NCI-H1105 (cell line): ENCODE measurements around the gene P3H1.
"Not testable (repeated sequence)": the region's sequence is repeated elsewhere in the genome, so short reads cannot be mapped to it uniquely, and the experiment has no call there.

Experiments used
- DNase-seq: peaks from one replicate; lab custom pipeline; 2025; lab: John Stamatoyannopoulos, UW

The P3H1 gene, protein sequence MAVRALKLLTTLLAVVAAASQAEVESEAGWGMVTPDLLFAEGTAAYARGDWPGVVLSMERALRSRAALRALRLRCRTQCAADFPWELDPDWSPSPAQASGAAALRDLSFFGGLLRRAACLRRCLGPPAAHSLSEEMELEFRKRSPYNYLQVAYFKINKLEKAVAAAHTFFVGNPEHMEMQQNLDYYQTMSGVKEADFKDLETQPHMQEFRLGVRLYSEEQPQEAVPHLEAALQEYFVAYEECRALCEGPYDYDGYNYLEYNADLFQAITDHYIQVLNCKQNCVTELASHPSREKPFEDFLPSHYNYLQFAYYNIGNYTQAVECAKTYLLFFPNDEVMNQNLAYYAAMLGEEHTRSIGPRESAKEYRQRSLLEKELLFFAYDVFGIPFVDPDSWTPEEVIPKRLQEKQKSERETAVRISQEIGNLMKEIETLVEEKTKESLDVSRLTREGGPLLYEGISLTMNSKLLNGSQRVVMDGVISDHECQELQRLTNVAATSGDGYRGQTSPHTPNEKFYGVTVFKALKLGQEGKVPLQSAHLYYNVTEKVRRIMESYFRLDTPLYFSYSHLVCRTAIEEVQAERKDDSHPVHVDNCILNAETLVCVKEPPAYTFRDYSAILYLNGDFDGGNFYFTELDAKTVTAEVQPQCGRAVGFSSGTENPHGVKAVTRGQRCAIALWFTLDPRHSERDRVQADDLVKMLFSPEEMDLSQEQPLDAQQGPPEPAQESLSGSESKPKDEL

DNA sequence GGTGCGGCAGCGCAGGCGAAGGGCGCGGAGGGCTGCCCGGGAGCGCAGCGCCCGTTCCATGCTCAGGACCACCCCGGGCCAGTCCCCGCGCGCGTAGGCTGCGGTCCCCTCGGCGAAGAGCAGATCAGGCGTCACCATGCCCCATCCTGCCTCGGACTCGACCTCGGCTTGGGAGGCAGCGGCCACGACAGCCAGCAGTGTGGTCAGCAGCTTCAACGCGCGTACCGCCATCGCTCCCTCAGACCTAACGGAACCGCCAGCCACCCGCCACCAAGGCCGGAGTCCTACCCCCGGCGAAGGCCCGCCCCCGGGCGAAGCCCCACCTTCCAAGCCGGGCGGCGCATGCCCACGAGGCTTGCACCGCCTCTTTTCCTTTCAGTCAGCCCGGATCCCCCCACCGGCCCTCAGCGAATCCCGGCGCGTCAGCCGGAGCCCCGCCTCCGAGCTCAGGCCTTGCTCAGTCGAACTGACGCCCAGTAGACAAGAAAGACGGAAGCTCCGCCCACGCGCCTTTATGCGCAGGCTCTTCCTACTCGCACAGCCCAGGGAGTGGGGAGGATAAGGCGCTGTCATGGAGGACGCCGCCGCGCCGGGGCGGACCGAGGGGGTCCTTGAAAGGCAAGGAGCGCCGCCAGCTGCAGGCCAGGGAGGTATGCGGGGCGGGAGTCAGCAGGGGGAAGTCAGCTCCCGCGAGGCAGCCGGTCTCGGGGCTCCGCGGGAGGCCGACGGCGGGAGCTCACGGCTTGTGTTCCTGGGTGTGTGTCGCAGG, at the start of gene P3H1, which contains the start of gene C1orf50:
TSS of gene P3H1 (minus strand) at position 288 of the 769 bp plus-strand sequence. CDS start at position 231, 57 bp downstream.
TSS of gene C1orf50 (plus strand) at position 509 of the 769 bp plus-strand sequence. CDS start at position 572, 63 bp downstream.
- DNase-seq: peak; percentile 100

DNA sequence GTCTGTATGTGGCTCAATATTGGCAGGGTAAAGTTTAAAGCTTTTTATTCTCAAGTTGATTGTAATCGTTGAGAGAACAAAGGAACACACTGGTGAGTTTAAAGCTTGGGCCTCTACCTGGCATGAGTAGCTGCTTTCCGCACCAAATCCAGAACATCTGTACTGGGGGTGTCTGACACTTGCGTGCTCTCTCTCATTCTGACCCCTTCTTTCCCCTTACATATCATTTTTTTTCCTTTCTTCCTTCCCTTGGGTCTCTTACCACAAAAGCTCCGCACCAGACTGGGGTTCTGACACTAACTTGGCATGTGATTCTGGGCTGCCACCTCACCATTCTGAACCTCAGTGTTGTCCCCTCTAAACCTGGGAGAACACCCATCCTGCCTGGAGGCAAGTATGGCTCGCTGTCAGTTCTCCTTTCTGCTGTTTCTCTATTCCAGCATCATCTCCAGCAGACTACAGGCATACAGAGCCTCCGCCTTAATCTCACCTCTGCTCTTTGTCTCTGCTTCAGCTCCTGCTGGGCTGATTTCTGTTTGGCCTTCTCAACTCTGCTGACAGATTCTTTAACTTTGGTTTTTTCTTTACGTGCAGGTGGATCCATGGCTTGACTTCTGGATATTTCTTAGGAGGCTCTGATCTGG, 49.2 kb upstream of the P3H1 start:
- DNase-seq: peak; percentile 38

DNA sequence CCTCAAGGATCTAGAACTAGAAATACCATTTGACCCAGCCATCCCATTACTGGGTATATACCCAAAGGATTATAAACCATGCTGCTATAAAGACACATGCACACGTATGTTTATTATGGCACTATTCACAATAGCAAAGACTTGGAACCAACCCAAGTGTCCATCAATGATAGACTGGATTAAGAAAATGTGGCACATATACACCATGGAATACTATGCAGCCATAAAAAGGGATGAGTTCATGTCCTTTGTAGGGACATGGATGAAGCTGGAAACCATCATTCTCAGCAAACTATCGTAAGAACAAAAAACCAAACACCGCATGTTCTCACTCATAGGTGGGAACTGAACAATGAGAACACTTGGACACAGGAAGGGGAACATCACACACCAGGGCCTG, 48.0 kb upstream of the P3H1 start:
- DNase-seq: not testable (repeated sequence)

GRCh38 chr1:42807056-42807668, 40.3 kb upstream of the P3H1 start:
- no peak for DNase-seq

DNA sequence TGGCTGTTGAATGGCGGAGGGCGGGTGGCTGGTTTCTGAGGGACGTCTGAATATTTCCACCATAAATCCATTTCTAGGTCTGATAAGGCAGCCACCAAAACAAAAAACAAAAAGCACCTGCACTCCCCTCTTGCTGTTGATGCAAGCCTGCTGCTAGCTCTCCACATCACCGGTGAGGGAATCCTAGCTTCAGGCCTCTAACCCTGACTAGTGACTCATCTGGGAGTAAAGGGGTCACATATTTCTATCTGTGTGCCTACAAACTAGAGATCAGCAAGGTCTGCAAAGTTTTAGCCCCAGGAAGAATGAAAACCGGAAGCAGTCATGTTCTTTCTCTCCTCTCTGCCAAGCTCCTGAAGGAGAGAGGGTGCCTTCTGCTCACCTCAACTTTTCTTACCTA, 39.8 kb upstream of the P3H1 start:
- no peak for DNase-seq

GRCh38 chr1:42806171-42806570, 39.3 kb upstream of the P3H1 start:
- no peak for DNase-seq

DNA sequence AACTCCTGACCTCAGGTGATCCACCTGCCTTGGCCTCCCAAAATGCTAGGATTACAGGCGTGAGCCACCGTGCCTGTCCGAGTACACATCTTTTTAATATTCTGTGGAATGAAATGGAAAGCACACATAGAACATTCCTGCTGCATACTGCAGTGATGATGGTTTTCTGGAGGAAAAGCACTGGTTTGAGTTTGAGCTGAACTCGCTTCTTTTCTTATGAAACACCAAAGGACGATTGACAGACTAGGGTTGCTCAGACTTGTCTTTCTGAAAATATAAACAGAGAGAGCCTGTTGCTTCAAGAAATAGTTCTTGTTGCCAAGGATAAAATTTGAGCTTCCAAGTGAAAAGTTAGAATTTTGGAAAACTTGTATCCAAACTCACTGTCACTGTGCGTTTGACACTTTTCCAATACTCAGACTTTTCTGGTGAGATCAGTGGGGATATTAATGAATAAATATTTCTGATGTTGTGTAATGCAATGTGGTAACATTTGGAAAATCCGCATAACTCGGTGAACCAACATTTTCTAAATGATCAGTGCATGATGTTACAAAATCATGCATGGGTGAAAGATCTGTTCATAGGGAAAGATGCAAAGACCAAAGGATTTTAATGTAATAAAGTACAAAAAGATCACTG, 35.1 kb upstream of the P3H1 start:
- DNase-seq: no peak

GRCh38 chr1:42797979-42798378, 31.2 kb upstream of the P3H1 start:
- DNase-seq: no peak

- no peak for DNase-seq
Observed at GRCh38 chr1:42797414-42797813, 30.6 kb upstream of the P3H1 start.

- DNase-seq: no peak
Observed at GRCh38 chr1:42793824-42794223, 27.0 kb upstream of the P3H1 start.

DNA sequence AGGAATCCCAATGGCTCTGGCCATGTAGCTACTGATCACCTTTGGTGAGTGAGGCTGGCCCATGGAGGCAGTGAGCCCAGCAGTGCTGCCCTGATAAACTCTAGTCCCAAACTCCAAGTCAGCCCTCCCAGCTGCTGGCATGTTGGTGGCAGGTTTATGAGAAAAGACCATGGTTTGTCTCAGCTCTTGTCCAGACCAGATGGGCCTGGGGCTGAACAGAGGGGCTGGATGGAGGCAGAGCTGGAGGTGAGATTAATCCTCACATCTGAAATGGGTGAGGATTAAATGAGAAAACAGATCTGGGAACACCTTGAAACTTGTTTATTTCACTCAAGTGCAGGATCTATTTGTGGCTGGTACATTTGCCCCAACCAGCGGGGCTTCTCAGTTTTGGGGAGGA, 21.2 kb upstream of the P3H1 start:
- no peak for DNase-seq

- no peak for DNase-seq
Observed at GRCh38 chr1:42786097-42786496, 19.3 kb upstream of the P3H1 start.

GRCh38 chr1:42784946-42785693, 18.3 kb upstream of the P3H1 start, which contains the start of gene TMEM269:
TMEM269 (plus strand) TSS chr1:42784991; CDS start chr1:42789894, 4,903 bp downstream.
- no peak for DNase-seq

GRCh38 chr1:42784547-42784945, 17.7 kb upstream of the P3H1 start:
- DNase-seq: no peak

GRCh38 chr1:42783092-42783491, 16.3 kb upstream of the P3H1 start:
- no peak for DNase-seq

GRCh38 chr1:42780176-42780575, 13.3 kb upstream of the P3H1 start:
- DNase-seq: no peak

DNA sequence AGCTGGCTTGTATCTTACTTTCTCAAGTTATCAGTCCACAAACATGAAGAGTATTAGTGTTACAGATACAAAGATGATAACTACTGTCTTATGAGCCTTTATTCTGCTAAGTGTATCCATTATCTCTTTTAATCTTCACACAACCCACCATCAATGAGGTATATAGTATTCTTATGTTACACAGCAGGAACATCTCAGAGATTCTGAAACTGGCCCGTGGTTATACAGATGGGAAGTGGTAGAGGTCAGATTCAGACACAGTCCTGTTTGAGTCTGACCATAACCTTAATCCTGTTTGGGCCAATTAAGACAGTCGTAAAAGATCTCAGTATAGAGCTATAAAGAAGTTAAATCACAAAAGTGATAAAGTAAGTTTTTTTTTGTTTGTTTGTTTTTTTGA, 12.9 kb upstream of the P3H1 start:
- DNase-seq: no peak

DNA sequence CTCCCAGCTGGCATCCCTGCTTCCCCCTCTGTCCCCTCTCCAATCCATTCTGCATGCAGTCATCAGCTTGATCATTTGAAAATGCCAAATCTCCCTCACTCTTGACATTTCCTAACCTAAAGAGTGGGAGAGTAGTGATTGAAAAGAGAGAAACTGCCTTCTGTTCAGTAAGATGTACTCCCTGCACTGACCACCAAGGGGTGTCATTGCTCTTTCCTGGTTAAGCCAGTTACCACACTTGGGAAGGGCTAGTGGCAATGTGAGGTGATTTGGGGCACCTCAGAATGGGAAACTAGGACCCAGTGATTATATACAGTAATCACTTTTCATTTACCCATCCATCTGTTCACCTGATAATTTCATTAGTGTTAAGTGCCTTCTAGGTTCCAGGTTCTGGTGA, 11.0 kb upstream of the P3H1 start:
- DNase-seq: no peak

GRCh38 chr1:42776502-42776901, 9.7 kb upstream of the P3H1 start:
- no peak for DNase-seq

DNA sequence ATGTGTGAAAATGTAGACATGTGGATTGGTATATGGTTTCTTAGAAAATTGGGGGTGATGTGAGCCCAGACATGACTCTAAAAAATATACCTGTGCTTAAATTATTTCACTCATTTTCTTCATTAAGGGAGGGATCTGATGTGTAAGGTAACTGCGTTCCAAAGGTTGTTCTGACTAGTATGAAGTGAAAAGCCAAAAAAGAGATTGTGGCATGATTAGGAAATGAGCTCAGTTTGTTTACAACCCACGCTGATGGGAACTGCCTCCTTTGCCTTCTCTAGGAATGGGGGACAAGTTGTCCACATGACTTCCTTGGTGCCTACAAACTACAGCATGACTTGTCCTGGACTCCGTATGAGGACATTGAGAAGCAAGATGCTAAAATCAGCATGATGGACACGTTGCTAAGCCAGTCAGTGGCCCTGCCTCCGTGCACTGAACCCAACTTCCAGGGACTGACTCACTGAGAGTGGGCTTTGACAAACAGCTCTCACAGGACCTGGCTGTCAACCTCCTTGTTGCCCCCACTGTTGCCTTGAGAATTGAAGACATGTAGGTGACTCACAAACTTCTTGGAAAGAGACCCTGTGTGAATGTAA, 8.2 kb upstream of the P3H1 start:
- no peak for DNase-seq
